ENCODE measurements around the gene ATF4. TPM values are rescaled to one million over a fixed set of nuclear protein-coding genes. Genes with fewer than 3 reads are reported as not detected.

The ATF4 gene
- polyA plus RNA-seq, 1 donor from 2014 or later = 394 TPM

DNA sequence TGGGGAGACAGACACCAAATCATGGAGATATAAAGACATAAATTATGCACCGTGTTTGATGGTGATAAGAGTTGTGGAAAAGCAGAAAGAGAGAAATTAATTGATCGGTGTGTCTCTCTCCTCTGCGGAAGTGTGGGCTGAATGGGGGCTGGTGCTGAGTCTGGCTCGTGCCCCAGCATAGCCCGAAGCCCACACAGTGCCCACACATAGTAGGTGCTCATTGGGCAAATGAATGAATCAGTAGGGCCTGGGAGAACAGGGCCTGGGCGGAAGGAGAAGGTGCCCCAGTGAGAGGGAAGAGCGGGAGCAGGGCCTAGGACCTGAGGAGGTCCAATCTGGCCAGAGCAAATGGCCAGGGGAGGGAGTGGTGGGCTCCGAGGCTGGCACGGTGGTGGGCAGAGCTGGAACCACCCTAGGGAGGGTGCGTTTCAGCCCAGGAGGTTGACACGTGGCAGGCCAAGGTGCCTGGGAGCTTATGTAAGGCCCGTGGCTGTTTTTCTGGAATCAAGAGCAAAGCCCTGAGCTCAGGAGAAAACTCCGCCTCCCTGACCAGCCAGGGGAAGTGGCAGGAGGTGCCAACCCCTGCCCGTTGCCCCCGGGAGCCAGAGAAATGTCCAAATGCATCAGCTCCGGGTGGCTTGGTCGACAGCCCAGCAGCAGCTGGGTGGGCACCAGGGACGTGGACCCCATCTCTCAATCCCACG is 48.1 kb downstream of the ATF4 start:
- Histone ChIP-seq H3K9me3 (ENCODE audit: low read length) (no peaks in the 10 kb centered on the region), H3K27ac (ENCODE audit: low read length) (no peak overlapping the region), H4K20me1 (ENCODE audit: insufficient read depth) (no peaks in the 10 kb centered on the region), H3K4me2 (ENCODE audit: low read length) (no peak overlapping the region), H3K4me3 (ENCODE audit: low read length) (no peak overlapping the region), H2AFZ (ENCODE audit: low read depth, low read length) (no peak overlapping the region), H3K27me3 (ENCODE audit: insufficient read depth, low read depth, low read length) (no peaks in the 10 kb centered on the region), H3K79me2 (replicated peaks; ENCODE audit: insufficient read depth, low read length) (no peaks in the 10 kb centered on the region), H3K9me2 (ENCODE audit: insufficient read depth, low read length) (no peaks in the 10 kb centered on the region), H3K36me3 (ENCODE audit: insufficient read depth, low read length) (no peaks in the 10 kb centered on the region), H3K9ac (ENCODE audit: low read length) (no peak overlapping the region), H3F3A (ENCODE audit: insufficient read depth, low read length, poor library complexity, severe bottlenecking) (no peaks in the 10 kb centered on the region)
- TF ChIP-seq TAF1 (IDR thresholded peaks at IDR 0.05; ENCODE audit: low read depth) (no peak), EZH2 (IDR thresholded peaks at IDR 0.05; ENCODE audit: borderline replicate concordance, insufficient read depth, low read length, poor library complexity, severe bottlenecking) (no peak), POLR2AphosphoS5 (IDR thresholded peaks at IDR 0.05) (no peak), EP300 (conservative IDR thresholded peaks at IDR 0.05; ENCODE audit: poor library complexity, severe bottlenecking) (no peak), RAD21 (conservative IDR thresholded peaks at IDR 0.05) (no peak)
- TF ChIP-seq, protein P1, sequence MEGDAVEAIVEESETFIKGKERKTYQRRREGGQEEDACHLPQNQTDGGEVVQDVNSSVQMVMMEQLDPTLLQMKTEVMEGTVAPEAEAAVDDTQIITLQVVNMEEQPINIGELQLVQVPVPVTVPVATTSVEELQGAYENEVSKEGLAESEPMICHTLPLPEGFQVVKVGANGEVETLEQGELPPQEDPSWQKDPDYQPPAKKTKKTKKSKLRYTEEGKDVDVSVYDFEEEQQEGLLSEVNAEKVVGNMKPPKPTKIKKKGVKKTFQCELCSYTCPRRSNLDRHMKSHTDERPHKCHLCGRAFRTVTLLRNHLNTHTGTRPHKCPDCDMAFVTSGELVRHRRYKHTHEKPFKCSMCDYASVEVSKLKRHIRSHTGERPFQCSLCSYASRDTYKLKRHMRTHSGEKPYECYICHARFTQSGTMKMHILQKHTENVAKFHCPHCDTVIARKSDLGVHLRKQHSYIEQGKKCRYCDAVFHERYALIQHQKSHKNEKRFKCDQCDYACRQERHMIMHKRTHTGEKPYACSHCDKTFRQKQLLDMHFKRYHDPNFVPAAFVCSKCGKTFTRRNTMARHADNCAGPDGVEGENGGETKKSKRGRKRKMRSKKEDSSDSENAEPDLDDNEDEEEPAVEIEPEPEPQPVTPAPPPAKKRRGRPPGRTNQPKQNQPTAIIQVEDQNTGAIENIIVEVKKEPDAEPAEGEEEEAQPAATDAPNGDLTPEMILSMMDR (IDR thresholded peaks at IDR 0.05; ENCODE audit: poor library complexity, severe bottlenecking) = no peak
- TF ChIP-seq, protein P2, sequence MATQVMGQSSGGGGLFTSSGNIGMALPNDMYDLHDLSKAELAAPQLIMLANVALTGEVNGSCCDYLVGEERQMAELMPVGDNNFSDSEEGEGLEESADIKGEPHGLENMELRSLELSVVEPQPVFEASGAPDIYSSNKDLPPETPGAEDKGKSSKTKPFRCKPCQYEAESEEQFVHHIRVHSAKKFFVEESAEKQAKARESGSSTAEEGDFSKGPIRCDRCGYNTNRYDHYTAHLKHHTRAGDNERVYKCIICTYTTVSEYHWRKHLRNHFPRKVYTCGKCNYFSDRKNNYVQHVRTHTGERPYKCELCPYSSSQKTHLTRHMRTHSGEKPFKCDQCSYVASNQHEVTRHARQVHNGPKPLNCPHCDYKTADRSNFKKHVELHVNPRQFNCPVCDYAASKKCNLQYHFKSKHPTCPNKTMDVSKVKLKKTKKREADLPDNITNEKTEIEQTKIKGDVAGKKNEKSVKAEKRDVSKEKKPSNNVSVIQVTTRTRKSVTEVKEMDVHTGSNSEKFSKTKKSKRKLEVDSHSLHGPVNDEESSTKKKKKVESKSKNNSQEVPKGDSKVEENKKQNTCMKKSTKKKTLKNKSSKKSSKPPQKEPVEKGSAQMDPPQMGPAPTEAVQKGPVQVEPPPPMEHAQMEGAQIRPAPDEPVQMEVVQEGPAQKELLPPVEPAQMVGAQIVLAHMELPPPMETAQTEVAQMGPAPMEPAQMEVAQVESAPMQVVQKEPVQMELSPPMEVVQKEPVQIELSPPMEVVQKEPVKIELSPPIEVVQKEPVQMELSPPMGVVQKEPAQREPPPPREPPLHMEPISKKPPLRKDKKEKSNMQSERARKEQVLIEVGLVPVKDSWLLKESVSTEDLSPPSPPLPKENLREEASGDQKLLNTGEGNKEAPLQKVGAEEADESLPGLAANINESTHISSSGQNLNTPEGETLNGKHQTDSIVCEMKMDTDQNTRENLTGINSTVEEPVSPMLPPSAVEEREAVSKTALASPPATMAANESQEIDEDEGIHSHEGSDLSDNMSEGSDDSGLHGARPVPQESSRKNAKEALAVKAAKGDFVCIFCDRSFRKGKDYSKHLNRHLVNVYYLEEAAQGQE (IDR thresholded peaks at IDR 0.05; ENCODE audit: borderline replicate concordance) = no peak

DNA sequence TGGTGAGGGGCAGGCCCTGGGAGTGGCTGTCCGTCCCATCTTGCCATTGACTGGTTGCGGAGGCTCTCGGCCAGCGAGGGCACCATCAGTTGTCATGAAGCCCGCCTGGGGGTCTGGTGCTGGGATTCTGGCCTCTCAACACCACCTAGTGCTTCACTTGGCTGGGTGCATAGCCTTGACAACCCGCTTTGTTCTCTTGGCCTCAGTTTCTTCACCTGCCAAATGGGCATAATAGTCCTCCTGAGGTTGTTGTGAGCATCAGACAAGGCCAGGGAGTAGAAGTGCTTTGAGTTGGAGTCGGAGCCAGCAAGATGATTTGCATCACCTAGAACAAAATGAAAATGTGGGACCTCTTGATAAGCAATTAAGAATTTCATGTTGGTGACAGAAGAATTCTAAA is 48.7 kb downstream of the ATF4 start:
- H3K9ac ChIP-seq (ENCODE audit: low read length) = no peak overlapping the region
- no peaks in the 10 kb centered on the region for H3K36me3 ChIP-seq (ENCODE audit: insufficient read depth, low read length)
- H3F3A ChIP-seq (ENCODE audit: insufficient read depth, low read length, poor library complexity, severe bottlenecking) = no peaks in the 10 kb centered on the region
- no peaks in the 10 kb centered on the region for H4K20me1 ChIP-seq (ENCODE audit: insufficient read depth)
- H3K27ac ChIP-seq (ENCODE audit: low read length) = no peak overlapping the region
- no peaks in the 10 kb centered on the region for H3K27me3 ChIP-seq (ENCODE audit: insufficient read depth, low read depth, low read length)
- H3K9me2 ChIP-seq (ENCODE audit: insufficient read depth, low read length) = no peaks in the 10 kb centered on the region
- no peak overlapping the region for H2AFZ ChIP-seq (ENCODE audit: low read depth, low read length)
- H3K9me3 ChIP-seq (ENCODE audit: low read length) = no peaks in the 10 kb centered on the region
- H3K79me2 ChIP-seq (replicated peaks; ENCODE audit: insufficient read depth, low read length) = no peaks in the 10 kb centered on the region
- no peak overlapping the region for H3K4me2 ChIP-seq (ENCODE audit: low read length)
- TF ChIP-seq SMC3 (conservative IDR thresholded peaks at IDR 0.05; ENCODE audit: poor library complexity) = no peak
- no peak for TF ChIP-seq EP300 (conservative IDR thresholded peaks at IDR 0.05; ENCODE audit: poor library complexity, severe bottlenecking)
- no peak for TF ChIP-seq RAD21 (conservative IDR thresholded peaks at IDR 0.05)
- no peak for TF ChIP-seq POLR2AphosphoS5 (IDR thresholded peaks at IDR 0.05)
- TF ChIP-seq, protein P2 (IDR thresholded peaks at IDR 0.05; ENCODE audit: borderline replicate concordance) = no peak
- no peak for TF ChIP-seq MXI1 (conservative IDR thresholded peaks at IDR 0.05; ENCODE audit: poor library complexity, severe bottlenecking)
- TF ChIP-seq EZH2 (IDR thresholded peaks at IDR 0.05; ENCODE audit: borderline replicate concordance, insufficient read depth, low read length, poor library complexity, severe bottlenecking) = no peak
- no peak for TF ChIP-seq TAF1 (IDR thresholded peaks at IDR 0.05; ENCODE audit: low read depth)
- TF ChIP-seq, protein P1 (IDR thresholded peaks at IDR 0.05; ENCODE audit: poor library complexity, severe bottlenecking) = no peak
- no peak overlapping the region for H3K4me3 ChIP-seq (ENCODE audit: low read length)
